GM19240 (cell line): ENCODE data around the gene GNB1.

Experiments used
- DNase-seq: peaks from one replicate; pipeline ENCODE4 v3.0.0; 2011; ENCODE audit warnings: low spot score; ENCODE audit not compliant: insufficient read length

Gene GNB1

GRCh38 chr1:1784933-1785332 is 106.0 kb downstream of the GNB1 start:
- no peak for DNase-seq

DNA sequence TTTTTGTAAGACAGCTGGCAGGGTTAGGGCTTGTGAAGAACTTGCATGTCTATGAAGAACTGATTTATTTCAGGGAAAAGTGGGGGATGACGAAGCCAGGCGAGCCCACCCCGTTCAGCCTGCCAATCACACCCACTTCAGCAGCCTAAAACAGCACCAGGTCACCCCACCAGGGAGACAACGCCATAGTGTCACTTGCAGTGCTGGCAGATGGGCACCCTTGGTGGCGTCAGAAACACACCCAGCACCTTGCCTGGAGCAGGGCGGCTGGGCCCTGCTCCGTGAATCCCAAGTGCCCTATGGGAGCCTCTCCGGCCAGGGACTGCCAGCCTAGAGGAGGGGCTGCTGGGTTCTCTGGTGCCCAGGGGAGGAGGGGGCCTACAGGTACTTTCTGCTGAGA is 107.6 kb downstream of the GNB1 start:
- DNase-seq = no peak

DNA sequence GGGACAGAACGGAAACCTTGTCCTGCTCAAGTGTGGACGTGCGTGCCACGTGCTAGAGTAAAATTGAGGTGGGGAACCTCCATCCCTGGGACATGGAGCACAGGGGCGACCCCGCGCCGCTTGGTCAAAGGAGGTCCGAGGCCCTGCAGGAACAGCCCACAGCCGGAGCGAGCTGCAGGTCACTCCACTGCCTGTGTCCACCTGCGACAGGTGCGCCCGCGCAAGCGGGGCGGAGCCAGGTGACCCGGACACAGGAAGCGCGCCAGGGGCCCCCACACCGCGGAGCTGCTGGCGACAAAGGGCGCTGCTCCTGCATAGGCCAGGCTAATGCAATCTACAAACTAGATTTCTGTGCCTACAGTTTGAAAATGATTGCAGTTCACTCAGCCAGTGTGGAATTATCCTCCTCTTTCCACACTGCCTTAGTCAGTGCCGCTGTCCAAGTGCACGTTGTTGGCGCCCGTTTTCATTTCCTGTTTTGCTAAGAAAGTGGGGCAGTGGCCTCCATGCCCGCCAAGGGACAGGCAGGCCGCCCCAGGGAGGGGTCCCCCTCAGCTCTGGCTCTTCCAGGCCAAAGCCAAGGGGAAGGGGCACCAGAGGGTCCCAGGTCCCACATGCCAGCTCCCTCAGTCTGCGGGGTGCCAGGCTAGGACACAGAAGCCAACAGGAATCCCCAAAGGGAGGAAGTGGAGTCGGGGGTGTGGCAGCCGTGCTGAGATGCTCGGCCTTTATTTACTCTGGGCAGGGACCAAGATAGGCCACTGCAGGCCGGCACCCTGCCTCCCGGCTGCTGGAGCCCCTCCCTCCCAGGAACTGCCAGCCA is 108.3 kb downstream of the GNB1 start:
- DNase-seq = no peak

DNA sequence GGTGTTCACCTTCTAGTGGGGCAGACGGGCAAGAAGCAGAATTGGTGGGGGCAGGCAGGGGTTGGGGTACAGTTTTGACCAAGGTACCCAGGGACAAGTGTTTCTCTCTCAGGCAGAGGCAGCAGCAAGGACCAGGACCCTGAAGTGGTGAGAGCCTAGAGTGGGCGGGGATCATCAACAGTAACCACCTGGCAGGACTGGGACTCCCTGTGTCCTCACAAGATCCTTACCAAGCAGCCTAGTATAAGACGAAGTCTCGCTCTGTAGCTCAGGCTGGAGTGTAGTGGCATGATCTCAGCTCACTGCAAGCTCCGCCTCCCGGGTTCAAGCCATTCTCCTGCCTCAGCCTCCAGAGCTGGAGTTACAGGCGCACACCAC is 109.4 kb downstream of the GNB1 start:
- DNase-seq = no peak

GRCh38 chr1:1780598-1781525 is 110.0 kb downstream of the GNB1 start:
- no peak for DNase-seq

GRCh38 chr1:1779691-1780597 is 110.9 kb downstream of the GNB1 start:
- peak; percentile 77 for DNase-seq

DNA sequence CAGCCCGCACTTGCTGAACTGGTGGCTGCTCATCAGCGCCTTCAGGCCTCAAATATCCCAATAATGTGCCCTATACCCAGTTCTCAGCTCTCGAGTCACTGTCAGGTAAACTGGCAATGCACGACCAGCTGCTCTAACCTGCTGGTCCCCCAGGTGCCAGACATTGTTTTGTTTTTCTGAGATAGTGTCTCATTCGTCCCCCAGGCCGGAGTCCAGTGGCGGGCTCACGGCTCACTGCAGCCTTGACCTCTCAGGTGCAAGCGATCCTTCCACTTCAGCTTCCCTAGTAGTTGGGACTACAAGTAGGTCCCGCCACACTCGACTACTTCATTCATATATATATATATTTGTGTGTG is 111.6 kb downstream of the GNB1 start:
- DNase-seq = no peak

DNA sequence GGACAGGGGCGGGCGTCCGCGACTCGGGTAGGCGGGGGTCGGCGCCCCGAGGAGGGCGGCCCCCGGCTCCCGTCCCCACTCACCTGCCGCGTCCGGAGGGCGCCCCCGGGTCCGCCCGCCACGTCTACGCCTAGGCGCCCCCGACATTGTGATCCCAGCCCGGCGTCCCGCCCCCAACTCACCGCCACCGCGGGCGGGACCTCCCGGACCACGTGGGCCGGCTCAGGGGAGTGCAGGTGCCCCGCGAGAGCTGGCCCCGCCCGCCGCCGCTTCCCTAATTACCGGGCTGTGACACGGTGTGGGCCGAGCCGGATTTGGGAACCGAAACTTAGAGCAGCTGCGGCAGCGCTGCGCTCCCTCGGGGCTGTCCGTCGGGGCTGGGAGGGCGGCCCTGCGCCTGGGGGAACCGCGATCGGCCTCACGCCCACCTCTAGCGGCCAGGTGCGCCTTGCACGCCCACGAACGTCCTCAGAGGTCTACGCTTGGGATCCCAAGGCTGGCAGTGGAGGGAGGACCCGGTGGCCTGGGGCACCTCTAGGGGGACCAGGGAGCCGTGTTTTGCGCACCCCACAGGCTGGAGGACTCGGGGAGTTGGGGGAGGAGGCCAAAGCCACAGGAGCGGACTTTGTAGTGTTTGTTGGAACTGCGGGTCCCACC is 112.1 kb downstream of the GNB1 start:
- peak; percentile 87 for DNase-seq

GRCh38 chr1:1777950-1778662 is 112.8 kb downstream of the GNB1 start, which contains the start of gene NADK:
TSS of gene NADK (minus strand) at chr1:1778470. CDS start at chr1:1765406, 13,064 bp downstream.
- peak; percentile 70 for DNase-seq

GRCh38 chr1:1777583-1777899 is 113.3 kb downstream of the GNB1 start:
- DNase-seq = no peak

- no peak for DNase-seq
Measured at GRCh38 chr1:1776672-1777582, 114.0 kb downstream of the GNB1 start.

GRCh38 chr1:1775327-1776226 is 115.3 kb downstream of the GNB1 start:
- no peak for DNase-seq

DNA sequence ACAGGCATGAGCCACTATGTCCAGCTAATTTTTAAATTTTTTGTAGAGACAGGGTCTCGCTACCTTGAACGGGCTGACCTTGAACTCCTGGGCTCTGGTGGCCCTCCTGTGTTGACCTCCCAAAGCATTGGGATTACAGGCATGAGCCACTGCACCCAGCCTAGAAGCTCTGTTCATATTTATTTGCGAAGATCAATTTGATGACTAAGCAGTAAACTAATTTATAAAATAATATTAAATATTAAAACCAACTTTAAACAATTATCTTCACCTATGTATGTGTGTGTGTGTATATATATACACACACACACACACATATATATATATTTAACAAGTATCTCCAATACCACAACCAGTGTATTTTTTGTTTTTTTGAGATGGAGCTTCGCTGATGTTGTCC is 117.0 kb downstream of the GNB1 start:
- no peak for DNase-seq

GRCh38 chr1:1771096-1771495 is 119.8 kb downstream of the GNB1 start:
- no peak for DNase-seq

GRCh38 chr1:1770102-1770501 is 120.8 kb downstream of the GNB1 start:
- no peak for DNase-seq

DNA sequence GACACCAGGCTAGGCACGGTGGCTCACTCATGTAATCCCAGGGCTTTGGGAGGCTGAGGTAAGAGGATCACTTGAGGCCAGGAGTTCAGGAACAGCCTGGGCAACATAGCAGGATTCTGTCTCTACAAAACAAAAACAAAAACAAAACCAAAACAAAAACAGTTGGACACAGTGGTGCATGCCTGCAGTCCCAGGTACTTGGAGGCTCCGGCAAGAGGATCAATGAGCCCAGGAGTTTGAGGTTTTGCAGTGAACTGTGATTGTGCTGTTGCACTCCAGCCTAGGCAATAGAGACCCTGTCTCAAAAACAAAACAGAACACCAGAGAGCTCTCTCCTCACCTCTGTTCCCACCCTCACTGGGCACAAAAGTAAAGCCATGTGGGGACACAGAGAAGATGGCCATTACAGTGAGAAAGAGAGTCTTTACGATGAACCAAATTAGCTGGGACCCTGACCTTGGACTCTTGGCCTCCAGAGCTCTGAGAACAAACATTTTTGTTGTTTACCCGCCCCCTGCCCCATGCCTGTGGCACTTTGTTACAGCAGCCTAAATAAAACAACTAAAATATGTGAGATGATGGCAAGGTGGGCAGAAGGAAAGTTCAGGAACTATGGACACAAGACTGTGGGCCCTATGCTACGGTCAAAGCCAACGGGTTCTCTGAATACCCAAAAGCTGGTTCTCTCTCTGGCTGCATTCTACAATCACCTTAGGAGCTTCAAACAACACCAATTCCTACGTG is 122.5 kb downstream of the GNB1 start:
- no peak for DNase-seq

DNA sequence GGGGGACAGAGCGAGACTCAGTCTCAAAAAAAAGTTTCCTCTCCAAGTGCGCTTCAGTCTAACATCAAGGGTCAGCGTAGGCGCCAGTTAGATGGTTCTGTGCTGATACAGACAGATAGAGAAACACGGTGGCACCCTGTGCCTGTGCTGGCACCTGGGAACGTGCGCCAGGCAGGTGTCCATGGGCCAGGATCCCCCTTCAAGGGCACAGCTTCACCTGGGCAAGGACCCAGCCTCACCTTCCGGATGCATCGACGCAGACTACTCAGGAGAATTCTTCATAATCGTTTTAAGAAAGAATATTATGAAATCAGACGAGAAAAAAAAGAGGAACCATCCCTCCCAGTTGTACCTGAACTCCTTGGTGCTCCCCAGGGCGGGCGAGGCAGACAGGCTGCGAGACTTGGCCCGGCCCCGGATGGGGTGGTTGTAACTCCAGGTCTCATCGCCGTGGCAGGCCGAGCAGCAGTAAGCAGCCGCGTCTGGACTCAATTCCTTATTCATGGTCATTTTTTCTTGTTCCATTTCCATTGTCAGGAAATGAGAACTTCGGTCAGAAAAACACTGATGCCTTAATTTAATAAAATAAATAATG is 125.9 kb downstream of the GNB1 start:
- DNase-seq = no peak
